ENCODE results near the gene PLCG2. TPM values are rescaled to one million over a fixed set of nuclear protein-coding genes. Genes with fewer than 3 reads are reported as not detected.

The PLCG2 gene
- total and polyA plus RNA-seq, 9 donors = 3.3 to 16.4 (median 5.6) TPM

GRCh38 chr16:81885976-81886586 lies 107.0 kb downstream of the PLCG2 start:
- no peak for DNase-seq
- Histone ChIP-seq H3K4me1 (ENCODE audit: insufficient read depth) (no peaks in the 10 kb centered on the region), H3K4me3 (no peak overlapping the region), H3K27me3 (no peaks in the 10 kb centered on the region), H3K36me3 (no peaks in the 10 kb centered on the region), H3K9me3 (no peaks in the 10 kb centered on the region), H3K27ac (no peak overlapping the region)
- 40 to 51% (median 42%) methylated on average over 9 of the region's 9 CpGs for WGBS, 3 donors
- intact Hi-C loops (cut with DNase I) = no loop called here
- TF ChIP-seq EP300 (IDR thresholded peaks at IDR 0.05) (no peak), POLR2A (IDR thresholded peaks at IDR 0.05) (no peak), CTCF (IDR thresholded peaks at IDR 0.05) (no peak)

- WGBS, 3 donors = 61 to 69% (median 64%) methylated on average over 16 of the region's 16 CpGs
- no peaks in the 10 kb centered on the region for H3K9me3 ChIP-seq
- TF ChIP-seq CTCF (IDR thresholded peaks at IDR 0.05) (no peak), POLR2A (IDR thresholded peaks at IDR 0.05) (no peak), EP300 (IDR thresholded peaks at IDR 0.05) (no peak)
- DNase-seq = no peak
- no peak overlapping the region for H3K27ac ChIP-seq
- no peaks in the 10 kb centered on the region for H3K4me1 ChIP-seq (ENCODE audit: insufficient read depth)
- intact Hi-C loops (cut with DNase I) = no loop called here
- H3K4me3 ChIP-seq = no peak overlapping the region
- H3K36me3 ChIP-seq = no peaks in the 10 kb centered on the region
- H3K27me3 ChIP-seq = no peaks in the 10 kb centered on the region
Measured at GRCh38 chr16:81888520-81889394, 109.7 kb downstream of the PLCG2 start.

GRCh38 chr16:81891736-81892364 lies 112.8 kb downstream of the PLCG2 start:
- DNase-seq = no peak
- intact Hi-C loops (cut with DNase I) = no loop called here
- no peaks in the 10 kb centered on the region for H3K36me3 ChIP-seq
- H3K4me3 ChIP-seq = no peak overlapping the region
- no peak for TF ChIP-seq CTCF (IDR thresholded peaks at IDR 0.05)
- TF ChIP-seq EP300 (IDR thresholded peaks at IDR 0.05) = no peak
- TF ChIP-seq POLR2A (IDR thresholded peaks at IDR 0.05) = no peak
- H3K27ac ChIP-seq = no peak overlapping the region
- H3K4me1 ChIP-seq (ENCODE audit: insufficient read depth) = no peaks in the 10 kb centered on the region
- no peaks in the 10 kb centered on the region for H3K27me3 ChIP-seq
- WGBS, 3 donors = 81 to 84% (median 81%) methylated on average over 6 of the region's 6 CpGs
- no peaks in the 10 kb centered on the region for H3K9me3 ChIP-seq

- Histone ChIP-seq H3K4me3 (no peak overlapping the region), H3K36me3 (no peaks in the 10 kb centered on the region), H3K9me3 (no peaks in the 10 kb centered on the region), H3K4me1 (ENCODE audit: insufficient read depth) (no peaks in the 10 kb centered on the region), H3K27me3 (no peaks in the 10 kb centered on the region), H3K27ac (no peak overlapping the region)
- 90 to 93% (median 91%) methylated on average over 12 of the region's 12 CpGs for WGBS, 3 donors
- no peak for DNase-seq
- TF ChIP-seq CTCF (IDR thresholded peaks at IDR 0.05) (no peak), EP300 (IDR thresholded peaks at IDR 0.05) (no peak), POLR2A (IDR thresholded peaks at IDR 0.05) (no peak)
- intact Hi-C loops (cut with DNase I) = no loop called here
Measured at GRCh38 chr16:81894592-81894991, 115.5 kb downstream of the PLCG2 start.

Measured in ovary (tissue), 9 donors.